ENCODE data around the gene STAM2.

DNA sequence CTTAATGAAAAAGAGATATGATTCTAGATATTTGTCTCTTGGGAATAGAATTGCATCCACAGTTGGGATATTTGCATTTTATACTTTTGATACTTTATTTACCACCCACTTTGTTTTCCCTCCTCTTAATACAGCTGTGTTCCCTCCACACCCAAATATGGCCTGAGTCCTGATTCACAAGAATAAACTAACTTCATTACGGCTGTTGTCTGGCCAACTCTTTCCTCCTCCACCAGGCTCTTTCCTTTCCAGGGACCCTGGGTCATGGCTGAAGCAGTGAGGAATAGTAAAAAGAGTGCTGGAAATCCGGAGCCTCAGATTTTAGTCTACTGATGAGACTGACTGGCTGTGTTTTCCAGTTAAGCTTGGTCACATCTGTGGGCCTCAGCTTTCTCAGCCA lies 48.4 kb upstream of the STAM2 start:
- TF ChIP-seq POLR2A (IDR thresholded peaks at IDR 0.05), result no peak
- TF ChIP-seq, protein P1, sequence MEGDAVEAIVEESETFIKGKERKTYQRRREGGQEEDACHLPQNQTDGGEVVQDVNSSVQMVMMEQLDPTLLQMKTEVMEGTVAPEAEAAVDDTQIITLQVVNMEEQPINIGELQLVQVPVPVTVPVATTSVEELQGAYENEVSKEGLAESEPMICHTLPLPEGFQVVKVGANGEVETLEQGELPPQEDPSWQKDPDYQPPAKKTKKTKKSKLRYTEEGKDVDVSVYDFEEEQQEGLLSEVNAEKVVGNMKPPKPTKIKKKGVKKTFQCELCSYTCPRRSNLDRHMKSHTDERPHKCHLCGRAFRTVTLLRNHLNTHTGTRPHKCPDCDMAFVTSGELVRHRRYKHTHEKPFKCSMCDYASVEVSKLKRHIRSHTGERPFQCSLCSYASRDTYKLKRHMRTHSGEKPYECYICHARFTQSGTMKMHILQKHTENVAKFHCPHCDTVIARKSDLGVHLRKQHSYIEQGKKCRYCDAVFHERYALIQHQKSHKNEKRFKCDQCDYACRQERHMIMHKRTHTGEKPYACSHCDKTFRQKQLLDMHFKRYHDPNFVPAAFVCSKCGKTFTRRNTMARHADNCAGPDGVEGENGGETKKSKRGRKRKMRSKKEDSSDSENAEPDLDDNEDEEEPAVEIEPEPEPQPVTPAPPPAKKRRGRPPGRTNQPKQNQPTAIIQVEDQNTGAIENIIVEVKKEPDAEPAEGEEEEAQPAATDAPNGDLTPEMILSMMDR (IDR thresholded peaks at IDR 0.05), result no peak

Data from body of pancreas (tissue), 4 donors.